Measurements from ENCODE around the gene SMPD1.

- TF ChIP-seq CTCF (tag by site-specific recombination; IDR thresholded peaks at IDR 0.05) (no peak), ZNF660 (tag by site-specific recombination; IDR thresholded peaks at IDR 0.05) (no peak), MZF1 (tag by site-specific recombination; IDR thresholded peaks at IDR 0.05; ENCODE audit: borderline replicate concordance) (no peak)
Measured at GRCh38 chr11:6417907-6418556, 27.8 kb downstream of the SMPD1 start.
